NB4 (cell line): ENCODE data around the gene HIF1A.

Experiments used
- DNase-seq: peaks from one replicate; pipeline ENCODE4 v3.0.0; 2010; ENCODE audit warnings: low read depth
- H3K4me3 ChIP-seq: one replicate; pipeline ENCODE4 v1.5.1; 2011; ENCODE audit warnings: mild to moderate bottlenecking, low read depth, low read length, moderate library complexity
- MYC ChIP-seq: IDR thresholded peaks from 2 replicates; pipeline ENCODE4 v1.6.1; 2011; ENCODE audit warnings: low read depth, low read length
- POLR2A ChIP-seq: IDR thresholded peaks from 2 replicates; pipeline ENCODE4 v1.6.1; 2011; ENCODE audit warnings: mild to moderate bottlenecking; ENCODE audit not compliant: insufficient read length; ENCODE audit errors: extremely low read depth
- TF ChIP-seq, protein P1 (sequence below): IDR thresholded peaks from one replicate; pipeline ENCODE4 v1.5.1; 2012; ENCODE audit warnings: low read depth, low read length
- TF ChIP-seq, protein P2 (sequence below): IDR thresholded peaks from 2 replicates; pipeline ENCODE4 v1.6.1; 2011; ENCODE audit warnings: low read depth, low read length

The HIF1A gene

GRCh38 chr14:61761959-61762786, 66.9 kb downstream of the HIF1A start, which contains the start of gene SNAPC1:
Gene SNAPC1 (plus strand): TSS chr14:61762420. CDS start chr14:61762461, 41 bp downstream.
- peak; percentile 81 for TF ChIP-seq MYC
- peak; percentile 78 for TF ChIP-seq POLR2A
- TF ChIP-seq, protein P1, sequence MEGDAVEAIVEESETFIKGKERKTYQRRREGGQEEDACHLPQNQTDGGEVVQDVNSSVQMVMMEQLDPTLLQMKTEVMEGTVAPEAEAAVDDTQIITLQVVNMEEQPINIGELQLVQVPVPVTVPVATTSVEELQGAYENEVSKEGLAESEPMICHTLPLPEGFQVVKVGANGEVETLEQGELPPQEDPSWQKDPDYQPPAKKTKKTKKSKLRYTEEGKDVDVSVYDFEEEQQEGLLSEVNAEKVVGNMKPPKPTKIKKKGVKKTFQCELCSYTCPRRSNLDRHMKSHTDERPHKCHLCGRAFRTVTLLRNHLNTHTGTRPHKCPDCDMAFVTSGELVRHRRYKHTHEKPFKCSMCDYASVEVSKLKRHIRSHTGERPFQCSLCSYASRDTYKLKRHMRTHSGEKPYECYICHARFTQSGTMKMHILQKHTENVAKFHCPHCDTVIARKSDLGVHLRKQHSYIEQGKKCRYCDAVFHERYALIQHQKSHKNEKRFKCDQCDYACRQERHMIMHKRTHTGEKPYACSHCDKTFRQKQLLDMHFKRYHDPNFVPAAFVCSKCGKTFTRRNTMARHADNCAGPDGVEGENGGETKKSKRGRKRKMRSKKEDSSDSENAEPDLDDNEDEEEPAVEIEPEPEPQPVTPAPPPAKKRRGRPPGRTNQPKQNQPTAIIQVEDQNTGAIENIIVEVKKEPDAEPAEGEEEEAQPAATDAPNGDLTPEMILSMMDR, result no peak
- TF ChIP-seq, protein P2, sequence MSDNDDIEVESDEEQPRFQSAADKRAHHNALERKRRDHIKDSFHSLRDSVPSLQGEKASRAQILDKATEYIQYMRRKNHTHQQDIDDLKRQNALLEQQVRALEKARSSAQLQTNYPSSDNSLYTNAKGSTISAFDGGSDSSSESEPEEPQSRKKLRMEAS, result peak; percentile 92
- H3K4me3 ChIP-seq, result peak within 1 kb of the TSS; percentile 95
- peak; percentile 97 for DNase-seq

DNA sequence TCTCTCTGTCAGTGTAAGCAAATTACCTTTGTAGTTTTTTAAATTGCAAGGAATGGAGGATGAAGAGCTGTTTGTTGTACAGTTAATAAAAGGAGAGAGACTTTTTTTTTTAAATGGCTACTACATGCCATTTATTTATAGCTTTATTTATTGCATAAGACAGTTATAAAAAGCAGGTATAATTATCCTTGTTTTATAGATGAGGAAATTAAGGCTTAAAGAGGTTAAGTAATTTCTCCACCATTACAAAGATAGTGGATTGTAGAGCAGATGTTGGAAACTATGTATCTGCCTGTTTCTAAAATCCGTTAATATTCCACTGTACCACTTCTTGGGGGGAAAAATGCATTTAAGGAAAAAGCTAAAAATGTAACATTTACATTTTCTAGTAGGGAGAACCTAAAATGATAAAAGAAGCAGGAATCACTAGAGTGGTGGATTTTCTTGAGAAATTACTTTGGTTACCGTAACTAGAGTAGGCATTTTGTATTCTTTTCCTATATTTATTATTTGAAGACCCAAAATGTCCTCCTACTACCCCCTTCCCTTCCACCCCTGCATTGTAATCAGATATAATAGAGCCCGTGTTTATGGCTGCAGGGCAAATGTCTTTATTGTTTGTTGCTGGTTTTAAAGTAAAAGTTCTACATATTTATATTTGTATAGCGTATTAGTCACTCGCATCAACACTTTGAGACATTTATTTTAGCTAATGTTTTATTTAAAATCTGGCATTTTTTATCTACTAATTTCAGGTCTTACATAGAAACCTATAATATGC, 69.2 kb downstream of the HIF1A start:
- no peak for TF ChIP-seq MYC
- TF ChIP-seq, protein P2, result no peak
- TF ChIP-seq POLR2A, result no peak
- TF ChIP-seq, protein P1, result no peak
- H3K4me3 ChIP-seq, result peak overlapping the region; percentile 95
- no peak for DNase-seq

DNA sequence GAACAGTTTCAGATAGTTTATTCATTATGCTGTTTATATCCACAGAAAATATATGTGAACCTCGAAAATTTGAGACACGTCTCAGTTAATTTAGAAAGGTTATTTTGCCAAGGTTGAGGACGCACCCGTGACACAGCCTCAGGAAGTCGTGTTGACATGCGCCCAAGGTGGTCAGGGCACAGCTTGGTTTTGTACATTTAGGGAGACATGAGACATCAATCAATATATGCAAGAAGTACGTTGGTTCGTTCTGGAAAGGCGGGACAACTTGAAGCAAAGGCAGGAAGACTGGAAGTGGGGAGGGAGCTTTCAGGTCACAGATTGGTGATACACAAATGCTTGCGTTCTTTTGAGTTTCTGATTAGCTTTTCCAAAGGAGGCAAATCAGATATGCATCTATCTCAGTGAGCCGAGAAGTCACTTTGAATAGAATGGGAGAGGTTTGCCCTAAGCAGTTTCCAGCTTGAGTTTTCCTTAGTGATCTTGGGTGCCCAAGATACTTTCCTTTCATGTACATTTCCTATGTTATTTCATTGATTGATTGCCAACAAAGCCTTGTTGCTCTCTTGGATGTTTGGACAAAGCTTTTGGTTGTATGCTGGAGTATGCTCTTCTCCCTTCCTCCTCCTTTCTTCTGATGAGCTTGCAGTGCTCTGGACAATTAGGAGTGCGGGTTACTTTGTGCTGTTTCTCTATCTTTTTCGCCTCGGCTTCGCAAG, 70.1 kb downstream of the HIF1A start:
- no peak for DNase-seq
- peak overlapping the region; percentile 95 for H3K4me3 ChIP-seq
- TF ChIP-seq, protein P1, result no peak
- TF ChIP-seq, protein P2, result no peak
- TF ChIP-seq MYC, result no peak
- TF ChIP-seq POLR2A, result no peak

GRCh38 chr14:61766151-61766550, 70.8 kb downstream of the HIF1A start:
- DNase-seq, result no peak
- no peak overlapping the region for H3K4me3 ChIP-seq
- TF ChIP-seq MYC (no peak), POLR2A (no peak)
- TF ChIP-seq, protein P2, result no peak
- TF ChIP-seq, protein P1, result no peak

- no peak overlapping the region for H3K4me3 ChIP-seq
- TF ChIP-seq, protein P1, result no peak
- TF ChIP-seq MYC (no peak), POLR2A (no peak)
- TF ChIP-seq, protein P2, result no peak
These were observed 72.9 kb downstream of the HIF1A start for GRCh38 chr14:61768240-61768639.

More at GRCh38 chr14:61768240-61768639, 72.9 kb downstream of the HIF1A start:
- no peak for DNase-seq
